Stimulated activated CD8-positive, alpha-beta memory T cell treated with anti-CD3 and anti-CD28 coated beads, Interleukin-7, amount 100 ng/mL, for 4 hours (primary cell): ENCODE results near the gene LFNG.

Experiments
- DNase-seq, 2 donors: peaks; one replicate each; pipeline ENCODE4 v3.0.0-alpha.2; 2020; ENCODE audit warnings: low read depth in 2 of 2

LFNG gene, protein sequence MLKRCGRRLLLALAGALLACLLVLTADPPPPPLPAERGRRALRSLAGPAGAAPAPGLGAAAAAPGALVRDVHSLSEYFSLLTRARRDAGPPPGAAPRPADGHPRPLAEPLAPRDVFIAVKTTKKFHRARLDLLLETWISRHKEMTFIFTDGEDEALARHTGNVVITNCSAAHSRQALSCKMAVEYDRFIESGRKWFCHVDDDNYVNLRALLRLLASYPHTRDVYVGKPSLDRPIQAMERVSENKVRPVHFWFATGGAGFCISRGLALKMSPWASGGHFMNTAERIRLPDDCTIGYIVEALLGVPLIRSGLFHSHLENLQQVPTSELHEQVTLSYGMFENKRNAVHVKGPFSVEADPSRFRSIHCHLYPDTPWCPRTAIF

GRCh38 chr7:2519119-2519930, at the start of gene LFNG:
Gene LFNG (plus strand): TSS chr7:2519774. CDS start chr7:2519862, 88 bp downstream.
- peak; percentile 60 to 85 for DNase-seq

- DNase-seq, result no peak
Measured at GRCh38 chr7:2470204-2471021, 49.2 kb upstream of the LFNG start.

DNA sequence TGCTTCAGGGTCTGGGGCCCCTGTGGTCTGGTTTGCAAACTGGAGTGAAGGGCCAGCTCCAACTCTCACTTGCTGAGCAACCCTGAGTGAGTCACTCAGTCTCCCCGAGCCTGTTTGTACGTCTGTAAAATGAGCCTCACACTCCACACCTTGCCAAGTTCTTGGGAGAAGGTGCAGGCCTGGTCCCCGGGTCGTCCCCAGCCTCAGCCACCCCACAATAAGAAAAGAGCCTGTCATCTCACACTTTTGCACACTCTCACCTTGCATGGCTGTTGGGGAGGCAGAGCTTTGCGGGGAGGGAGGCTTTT, 48.6 kb upstream of the LFNG start:
- DNase-seq, result no peak

DNA sequence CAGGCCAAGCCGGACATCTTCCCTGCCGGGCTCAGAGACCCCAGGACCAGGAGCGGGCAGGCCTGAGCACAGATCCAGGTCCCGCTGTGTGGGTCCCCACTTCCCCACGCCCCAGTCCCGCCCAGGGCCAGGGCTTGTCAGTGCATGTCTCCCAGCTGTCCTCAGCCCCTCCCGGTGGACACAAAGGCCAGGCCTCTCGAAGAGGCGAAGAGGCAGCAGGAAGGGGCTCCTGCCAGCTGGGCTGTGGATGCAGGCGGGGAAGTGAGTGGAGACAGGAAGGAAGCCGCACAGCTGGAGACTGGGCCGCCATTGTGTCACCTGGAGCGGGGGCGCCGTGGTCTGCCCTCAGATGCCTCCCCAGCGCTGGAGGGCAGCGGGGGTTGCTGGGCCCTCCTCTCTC, 48.2 kb upstream of the LFNG start:
- no peak for DNase-seq

- no peak for DNase-seq
Measured at GRCh38 chr7:2472739-2473138, 46.8 kb upstream of the LFNG start.

DNA sequence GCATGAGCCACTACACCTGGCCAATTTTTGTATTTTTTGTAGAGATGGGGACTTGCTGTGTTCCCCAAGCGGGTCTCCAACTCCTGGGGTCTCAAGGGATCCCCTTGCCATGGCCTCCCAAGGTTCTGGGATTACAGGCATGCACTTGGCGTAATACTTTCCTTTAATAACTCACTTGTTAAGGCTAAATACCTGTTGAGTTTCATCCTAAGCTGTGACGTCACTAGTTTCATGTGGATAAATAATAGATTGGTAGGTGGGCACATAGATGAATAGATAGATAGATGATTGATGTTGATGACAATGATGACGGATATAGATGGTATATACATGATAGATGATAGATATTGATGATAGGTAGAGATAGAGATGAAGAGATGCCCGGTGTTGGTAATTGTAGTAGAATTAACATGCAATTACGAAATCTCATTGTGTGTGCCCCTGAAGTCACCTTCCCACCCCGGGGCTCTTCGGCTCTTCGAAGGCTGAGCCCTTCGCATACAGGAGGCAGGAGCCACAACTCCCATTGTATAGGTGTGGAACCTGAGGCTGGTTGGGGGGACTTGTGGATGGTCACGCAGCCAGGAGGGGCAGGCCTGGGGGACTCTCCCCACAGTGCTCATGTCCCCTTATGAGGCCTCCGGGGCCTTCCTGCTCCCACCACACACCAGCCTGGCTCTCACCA, 45.9 kb upstream of the LFNG start:
- no peak for DNase-seq

- DNase-seq, result no peak
Measured at GRCh38 chr7:2474224-2474623, 45.4 kb upstream of the LFNG start.

DNA sequence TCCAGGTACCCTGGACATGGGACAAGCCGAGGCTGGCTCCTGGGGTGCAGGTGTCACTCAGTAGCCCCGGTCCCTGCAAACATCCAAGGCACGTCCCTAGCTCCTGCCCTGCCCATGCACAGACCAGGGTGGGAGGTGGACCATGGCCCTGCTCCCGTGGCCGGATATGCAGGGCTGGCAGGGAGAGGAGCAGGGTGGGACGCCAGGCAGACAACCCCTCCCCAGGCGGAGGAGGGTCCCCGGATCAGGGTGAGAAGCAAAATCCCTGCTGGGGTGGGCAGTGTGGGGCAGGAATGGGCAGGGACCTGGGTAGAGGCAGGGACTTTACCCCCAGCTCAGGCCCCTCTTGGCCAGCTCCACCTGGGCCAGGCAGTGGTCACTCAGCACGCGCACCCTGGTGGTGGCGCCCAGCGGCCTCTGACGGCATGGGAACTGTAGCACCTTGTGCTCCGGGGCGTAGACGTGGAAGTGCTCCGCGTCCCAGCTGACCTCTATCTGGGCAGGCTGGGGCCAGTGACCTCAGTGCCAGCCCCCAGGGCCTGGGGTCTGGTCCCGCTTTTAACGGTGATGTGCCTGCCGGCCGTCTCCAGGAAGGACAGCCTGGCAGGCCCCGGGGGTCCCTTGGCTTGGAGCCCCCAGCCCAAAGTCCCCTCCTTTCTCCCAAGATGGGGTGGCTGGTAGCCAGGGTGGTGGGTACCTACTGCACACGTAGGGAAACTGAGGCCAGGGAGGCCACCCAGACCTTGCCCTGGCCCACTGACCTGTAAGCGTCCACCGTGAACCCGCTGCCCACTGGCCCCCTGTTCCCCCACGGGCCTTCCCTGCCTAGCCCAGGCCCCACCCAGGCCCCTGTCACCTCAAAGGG, 44.5 kb upstream of the LFNG start:
- no peak for DNase-seq

DNA sequence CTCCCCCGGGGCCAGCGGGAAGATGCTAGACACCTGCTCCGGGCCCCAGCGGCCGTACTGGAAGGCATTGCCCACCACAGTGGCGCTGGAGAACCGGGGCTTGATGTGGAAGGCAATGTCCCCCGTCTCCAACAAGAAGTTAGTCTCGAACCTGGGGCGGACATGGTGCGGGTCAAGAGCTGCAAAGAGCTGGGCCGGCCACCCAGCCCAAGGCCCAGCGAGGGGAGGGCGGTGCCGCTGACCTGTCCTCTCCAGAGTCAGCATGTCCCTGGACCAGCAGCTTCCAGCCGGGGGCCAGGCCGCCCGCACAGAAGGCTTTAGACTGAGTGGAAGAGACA, 43.9 kb upstream of the LFNG start:
- DNase-seq, result no peak

- no peak for DNase-seq
Measured at GRCh38 chr7:2476298-2476697, 43.3 kb upstream of the LFNG start, which contains the start of gene GRIFIN. Gene GRIFIN (minus strand): TSS chr7:2476398. CDS start chr7:2476383, 15 bp downstream.

- no peak for DNase-seq
Measured at GRCh38 chr7:2476776-2477446, 42.7 kb upstream of the LFNG start.

DNA sequence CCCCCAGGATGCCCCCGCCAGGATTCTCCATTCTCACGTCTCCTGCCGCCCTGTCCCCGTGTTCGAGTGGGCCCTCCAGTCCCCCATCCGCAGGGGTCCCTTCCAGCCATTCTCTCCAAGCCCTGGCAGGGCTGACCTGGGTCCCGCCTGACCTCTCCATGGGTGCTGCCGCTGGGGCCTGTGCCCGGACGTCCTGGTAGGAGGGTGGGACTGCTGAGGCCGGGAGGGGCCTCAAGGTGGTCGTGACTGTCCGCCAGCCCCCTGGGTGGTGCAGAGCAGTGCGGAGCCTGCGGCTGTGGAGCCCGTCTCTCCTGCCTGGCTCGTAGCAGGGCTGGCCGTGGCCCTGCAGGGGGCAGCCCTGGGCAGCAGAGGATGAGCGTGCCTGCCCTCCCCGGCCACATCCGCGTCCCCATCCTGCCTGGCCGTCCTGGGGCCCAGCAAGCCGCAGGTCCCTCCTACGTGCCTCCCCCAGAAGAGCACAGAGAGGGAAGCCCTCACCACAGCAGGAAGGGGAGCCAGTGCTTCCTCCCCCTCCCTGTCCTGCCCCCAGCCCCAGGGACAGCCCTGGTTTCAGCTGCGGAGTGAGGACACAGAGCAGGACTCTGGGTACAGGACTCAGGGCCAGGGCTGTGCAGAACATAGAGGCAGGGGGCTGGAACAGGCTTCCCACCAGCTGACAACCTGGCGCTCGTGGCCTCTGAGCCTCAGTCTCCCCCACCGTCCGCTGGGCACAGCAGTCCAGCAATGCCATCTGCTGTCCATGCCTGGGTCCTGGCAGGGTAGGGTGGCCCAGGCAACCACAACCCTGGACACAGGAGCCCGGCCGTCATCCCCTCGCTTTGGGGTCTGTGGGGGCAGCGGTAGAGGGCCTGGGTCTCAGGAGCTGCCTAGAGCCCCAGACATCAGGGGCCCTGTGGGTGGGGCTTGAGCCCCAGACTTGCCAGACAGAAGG, 41.9 kb upstream of the LFNG start:
- peak in 1 of 2 donors; percentile 55 for DNase-seq

DNA sequence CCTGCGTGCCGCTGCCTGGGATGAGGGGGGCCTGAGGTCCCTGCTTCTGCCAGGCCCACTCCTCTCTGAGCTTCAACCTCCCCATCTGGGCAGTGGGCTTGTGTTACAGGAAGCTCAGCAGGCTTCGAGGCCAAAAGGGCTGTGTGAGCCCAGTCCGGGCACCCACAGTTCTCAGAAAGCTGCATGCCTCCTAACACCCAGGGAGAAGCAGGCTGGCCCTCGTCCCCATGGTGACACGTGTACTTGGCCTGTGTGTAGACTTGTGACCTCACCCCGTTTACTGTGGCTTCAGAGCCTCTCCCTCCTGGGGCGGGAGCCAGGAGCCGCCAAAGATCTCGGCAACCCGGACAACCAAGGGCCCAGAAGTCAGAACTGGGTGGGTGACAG, 41.2 kb upstream of the LFNG start:
- no peak for DNase-seq

- no peak for DNase-seq
Measured at GRCh38 chr7:2478800-2479199, 40.8 kb upstream of the LFNG start.

DNA sequence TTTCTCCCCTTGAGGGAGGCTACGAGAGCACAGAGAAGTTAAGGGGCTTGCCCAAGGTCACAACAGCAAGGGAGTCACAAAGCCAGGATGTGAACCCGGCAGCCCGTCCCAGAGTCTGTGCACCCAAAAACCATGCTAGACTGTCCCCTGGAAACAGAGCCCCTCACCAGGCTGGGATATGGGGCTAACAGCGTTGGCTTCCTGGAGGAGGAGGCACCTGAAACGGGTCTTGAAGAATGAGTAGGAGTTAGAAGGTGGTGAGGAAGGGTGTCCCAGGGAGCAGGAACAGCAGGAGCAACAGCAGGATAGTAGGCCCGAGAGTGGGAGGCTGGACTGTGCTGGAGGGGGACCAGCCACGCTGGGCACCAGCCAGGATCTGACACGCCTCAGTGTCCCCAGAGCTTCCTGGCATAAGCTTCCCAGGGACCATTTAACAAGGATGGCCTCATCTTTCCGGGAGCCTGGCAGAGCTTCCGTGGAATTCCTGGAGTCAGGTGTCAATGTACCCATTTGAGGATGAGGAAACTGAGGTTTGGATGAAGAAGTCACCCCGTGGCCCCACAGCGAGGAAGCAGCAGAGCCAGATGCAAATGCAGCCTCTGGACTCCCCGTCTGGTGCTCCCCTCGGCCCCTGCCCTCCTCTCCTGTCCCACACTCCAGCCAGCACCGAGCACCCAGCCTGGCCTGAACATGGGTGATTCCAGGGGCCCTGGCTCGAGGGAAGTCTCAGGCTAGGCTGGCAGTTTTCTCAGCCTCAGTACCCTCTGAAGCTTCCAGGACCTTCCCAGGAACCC, 40.1 kb upstream of the LFNG start:
- DNase-seq, result no peak

- DNase-seq, result no peak
Measured at GRCh38 chr7:2480070-2480408, 39.5 kb upstream of the LFNG start.

DNA sequence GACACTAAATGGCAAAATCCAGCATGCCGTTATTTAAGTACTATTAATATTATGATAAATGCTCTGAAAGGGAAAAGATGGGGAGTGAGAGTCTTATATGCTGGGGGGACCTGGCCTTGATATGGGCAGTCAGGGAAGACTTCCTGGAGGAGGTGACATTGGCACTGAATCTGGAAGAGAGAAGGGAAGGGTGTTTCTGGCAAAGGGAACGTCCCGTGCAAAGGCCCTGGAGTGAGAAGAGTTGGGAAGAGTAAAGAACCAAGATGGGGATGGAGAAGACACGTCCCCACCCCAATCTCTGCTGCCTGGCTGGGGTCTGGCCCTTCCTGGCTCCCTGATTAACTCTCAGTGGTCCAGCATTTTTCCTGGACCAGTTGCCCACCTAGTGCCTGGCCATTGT, 38.4 kb upstream of the LFNG start:
- no peak for DNase-seq

DNA sequence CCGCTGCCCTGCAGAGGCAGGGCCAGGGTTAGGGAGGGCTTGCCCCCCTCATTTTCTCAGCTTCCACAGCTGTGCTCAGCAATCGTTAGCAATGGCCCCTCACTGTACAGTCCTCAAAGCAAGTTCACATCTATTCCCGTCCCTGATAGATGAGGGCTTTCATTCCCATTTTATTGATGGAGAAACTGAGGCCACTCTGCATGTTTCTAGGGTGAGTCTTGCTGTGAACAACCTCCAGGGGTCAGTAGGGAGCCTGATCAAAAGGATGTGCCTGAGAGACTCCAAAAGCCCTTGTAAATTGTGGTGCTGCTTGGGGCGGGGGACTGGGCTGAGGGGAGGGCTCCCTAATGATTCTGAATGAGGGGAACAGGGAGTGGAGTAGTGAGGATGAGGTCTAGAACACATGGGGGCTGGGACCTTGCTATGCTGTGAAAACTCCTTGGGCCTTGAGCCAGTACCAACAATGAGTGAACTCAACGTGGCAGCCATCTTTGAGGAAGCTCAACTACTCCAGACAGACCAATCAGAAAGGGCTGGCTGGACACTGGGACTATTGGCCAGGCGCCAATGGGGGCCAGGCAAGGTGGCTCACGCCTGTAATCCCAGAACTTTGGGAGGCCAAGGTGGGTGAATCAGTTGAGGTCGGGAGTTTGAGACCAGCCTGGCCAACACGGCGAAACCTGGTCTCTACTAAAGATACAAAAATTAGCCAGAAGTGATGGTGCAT, 36.7 kb upstream of the LFNG start:
- DNase-seq, result no peak
